HG03575 (cell line): ENCODE data around the gene ANKRD39.

Experiments
- ATAC-seq: cut with Tn5 transposase; IDR thresholded peaks from one replicate; pipeline ENCODE4 v1.9.1; 2021; ENCODE audit not compliant: unreplicated experiment, insufficient number of reproducible peaks, low FRiP score; ENCODE audit errors: extremely low read depth

ANKRD39 gene

DNA sequence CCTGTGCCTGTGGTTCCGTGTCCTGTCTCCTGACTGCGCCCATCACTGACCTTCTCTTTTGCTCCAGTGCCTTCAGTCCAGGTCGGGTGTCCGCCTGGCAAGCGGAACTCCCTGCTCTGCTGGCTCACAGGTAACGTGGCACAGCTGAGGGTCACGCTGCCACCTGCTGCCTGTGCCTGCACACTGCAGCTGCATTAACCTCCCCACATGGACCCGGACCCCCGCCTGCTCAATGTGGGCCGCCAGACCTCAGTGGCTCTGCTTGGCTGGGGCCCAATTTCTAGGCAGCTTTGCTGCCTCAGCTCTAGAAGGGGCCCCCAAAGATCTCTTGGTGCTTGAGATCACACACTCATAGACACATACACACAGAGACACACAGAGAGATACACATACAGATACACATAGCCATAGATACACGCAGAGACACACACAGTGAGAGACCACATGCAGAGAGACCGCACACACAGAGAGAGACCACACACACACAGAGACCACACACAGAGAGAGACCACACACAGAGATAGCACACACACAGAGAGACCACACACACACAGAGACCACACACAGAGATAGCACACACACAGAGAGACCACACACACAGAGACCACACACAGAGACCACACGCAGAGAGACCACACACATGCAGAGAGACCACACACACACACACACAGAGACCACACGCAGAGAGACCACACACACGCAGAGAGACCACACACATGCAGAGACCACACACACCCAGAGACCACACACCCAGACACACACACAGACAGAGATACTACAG, 56.6 kb downstream of the ANKRD39 start:
- ATAC-seq = no peak

DNA sequence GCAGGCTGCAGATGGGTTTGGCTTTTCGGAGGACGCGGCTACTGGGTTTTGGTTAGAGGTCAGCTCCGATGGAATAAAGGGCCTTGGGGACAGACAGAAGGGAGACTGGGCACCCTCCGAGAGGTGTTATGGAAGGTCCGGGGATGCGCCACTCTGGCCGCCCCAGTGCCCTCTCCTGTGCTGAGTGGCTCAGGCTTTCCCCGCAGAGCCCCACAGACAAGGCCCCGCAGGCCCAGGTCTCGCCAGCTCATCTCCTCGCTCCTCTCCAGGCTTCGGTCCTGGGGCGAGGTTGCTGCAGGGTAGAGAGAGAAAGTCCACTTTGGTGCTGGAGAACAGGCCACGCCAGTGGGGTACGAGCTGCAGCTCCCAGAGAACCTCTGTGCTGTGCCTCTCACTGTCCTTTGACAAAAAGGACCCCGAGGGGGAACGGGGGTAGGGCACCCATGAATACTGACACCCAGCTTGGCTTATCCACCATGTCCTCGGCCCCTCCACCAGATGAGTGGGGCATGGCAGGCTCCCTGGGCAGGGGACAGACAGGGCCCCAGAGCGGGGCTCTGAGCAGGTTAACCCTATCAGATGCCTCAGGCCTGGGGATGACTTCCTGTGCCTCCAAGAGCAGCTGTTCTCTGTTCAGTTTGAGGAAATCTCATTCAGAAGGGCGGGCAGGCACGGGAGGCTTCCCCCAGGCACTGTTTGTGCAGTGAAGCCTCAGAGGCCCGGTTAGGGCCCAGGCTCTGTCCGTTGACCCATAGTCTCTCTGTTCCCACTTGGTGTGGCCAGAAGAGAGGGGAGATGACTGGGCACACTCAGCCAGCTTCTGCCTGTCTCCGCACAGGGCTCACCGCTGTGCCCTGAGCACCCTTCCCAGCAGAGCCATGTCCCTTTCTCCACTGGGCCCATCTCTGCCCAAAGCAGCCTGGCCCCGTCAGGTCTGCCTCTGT, 57.5 kb downstream of the ANKRD39 start:
- ATAC-seq = no peak

DNA sequence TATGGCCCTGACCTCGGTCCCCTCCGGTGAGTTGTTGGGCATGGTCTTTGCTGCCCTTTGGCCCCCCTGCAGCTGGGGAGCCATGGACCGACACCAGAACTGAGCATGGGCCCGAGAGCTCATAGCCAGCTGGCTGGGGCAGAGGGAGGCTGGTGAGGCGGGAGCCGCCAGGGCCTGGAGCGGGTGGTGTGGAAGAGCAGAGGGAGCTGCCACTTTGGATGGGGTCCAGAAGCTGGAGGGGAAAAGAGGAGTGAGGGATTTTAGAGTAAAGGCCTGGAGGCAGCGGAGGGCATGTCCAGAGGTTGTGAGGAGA, 58.2 kb downstream of the ANKRD39 start:
- no peak for ATAC-seq

DNA sequence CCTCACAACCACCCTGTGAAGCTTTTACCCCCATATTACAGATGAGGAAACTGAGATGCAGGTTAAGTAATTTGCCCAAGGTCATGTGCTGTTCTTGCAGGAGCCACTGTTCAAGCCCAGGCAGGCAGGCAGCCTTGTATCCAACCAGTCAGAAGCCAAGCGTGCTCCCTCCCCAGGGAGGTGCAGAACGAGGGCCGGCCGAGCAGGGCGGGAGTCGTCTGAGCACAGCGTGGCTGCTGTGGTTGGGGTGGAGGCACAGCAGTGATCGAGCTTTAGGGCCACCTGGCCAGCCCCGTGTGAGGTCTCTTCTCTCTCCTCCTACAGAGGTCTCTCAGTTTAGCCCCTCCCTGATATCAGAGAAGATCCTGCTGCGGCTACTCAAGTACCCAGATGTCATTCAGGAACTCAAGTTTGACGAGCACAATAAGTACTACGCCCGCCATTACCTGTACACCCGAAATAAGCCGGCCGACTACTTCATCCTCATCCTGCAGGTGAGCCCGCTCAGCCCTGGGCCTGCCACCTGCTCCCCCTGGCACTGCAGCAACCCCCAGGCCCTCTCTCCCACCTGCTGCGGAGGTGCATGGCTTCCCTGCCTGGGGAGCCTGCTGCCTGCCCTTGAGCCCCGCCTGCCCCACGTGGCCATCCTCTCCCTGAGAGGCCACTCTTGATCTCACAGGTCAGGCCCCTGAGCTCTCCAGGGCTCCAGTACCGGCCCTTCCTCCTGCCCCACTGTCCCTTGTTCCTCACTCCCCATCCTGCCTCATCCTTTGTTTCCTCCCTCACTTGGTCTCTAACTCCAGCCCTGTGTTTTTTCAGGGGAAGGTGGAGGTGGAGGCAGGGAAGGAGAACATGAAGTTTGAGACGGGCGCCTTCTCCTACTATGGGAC, 58.8 kb downstream of the ANKRD39 start:
- ATAC-seq = no peak
